ENCODE measurements around the gene CD101.
A peak's percentile ranks its signal among the peaks of the same experiment; 100 is the strongest.

DNA sequence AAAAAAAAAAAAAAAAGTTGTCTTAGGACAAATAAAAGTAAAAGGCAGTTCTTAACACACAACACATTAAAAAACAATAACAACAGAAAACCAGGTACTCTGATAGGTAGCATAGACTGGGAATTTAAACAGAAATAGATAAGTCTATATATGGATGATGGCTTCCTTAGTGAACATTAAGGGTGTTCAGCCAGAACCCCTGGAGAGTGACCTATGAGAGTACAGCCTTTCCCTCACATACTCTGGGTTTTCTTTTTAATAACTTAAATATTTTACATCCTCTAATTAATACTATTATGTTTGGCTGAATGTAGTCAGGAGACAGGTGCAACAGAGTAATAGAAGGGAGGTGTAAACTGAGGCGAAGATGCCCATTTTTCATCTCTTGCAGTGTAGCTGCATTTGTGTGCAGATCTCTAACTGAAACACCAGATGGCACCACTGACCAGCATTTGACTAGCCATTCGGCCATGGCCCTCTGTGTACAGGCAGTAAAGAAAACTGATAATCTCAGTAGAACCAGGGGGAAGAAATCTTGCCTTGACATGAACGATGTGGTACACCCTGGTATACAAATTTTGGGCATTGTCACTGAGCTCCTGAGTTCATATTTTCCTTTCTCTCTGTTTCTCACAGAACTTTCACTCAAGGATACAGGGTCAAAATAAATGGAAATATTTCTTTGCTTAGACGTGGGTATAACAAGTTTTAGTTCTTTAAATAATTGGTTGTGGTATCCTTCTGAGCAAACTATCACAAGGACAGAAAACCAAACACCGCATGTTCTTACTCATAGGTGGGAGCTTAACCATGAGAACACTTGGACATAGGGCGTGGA, 66.2 kb downstream of the CD101 start:
- TF ChIP-seq CTCF (IDR thresholded peaks at IDR 0.05; ENCODE audit: low read depth, low read length, poor library complexity, severe bottlenecking) (peak; percentile 54), EZH2phosphoT487 (IDR thresholded peaks at IDR 0.05; ENCODE audit: borderline replicate concordance, low read length) (no peak)

Data from DOHH2 (cell line).